ENCODE data around the gene DDIT3. TPM values are rescaled to one million over a fixed set of nuclear protein-coding genes. Genes with fewer than 3 reads are reported as not detected.

The DDIT3 gene
- total RNA-seq, 2 experiments from 2014 or later: 34.4 to 37.2 TPM

- Mint-ChIP-seq H3K4me3 (no peak overlapping the region), H3K36me3 (peaks cover 14% of the 10 kb centered on the region), H3K4me1 (peaks cover 23% of the 10 kb centered on the region), H3K9me3 (no peaks in the 10 kb centered on the region), H3K27ac (no peak overlapping the region), H3K27me3 (no peaks in the 10 kb centered on the region)
- no peak for ATAC-seq (ENCODE audit: low read depth)
- POLR2A ChIA-PET: interaction anchor here (1.0 to 1.2 kb wide), 2 partner anchors 12 to 16 kb away, joined by 3 read pairs; no protein-coding TSS in a partner anchor
- no peak for DNase-seq
Observed at GRCh38 chr12:57527184-57527583, 6.9 kb upstream of the DDIT3 start.

- Mint-ChIP-seq H3K36me3 (peaks cover 14% of the 10 kb centered on the region), H3K27ac (peak overlapping the region; percentile 64)
- POLR2A ChIA-PET: interaction anchor here (1.2 kb wide), 1 partner anchor 12 kb away, joined by 3 read pairs; no protein-coding TSS in a partner anchor
Observed at GRCh38 chr12:57526477-57527126, 6.3 kb upstream of the DDIT3 start.

GRCh38 chr12:57525615-57526383, 5.5 kb upstream of the DDIT3 start:
- H3K36me3 Mint-ChIP-seq: peaks cover 10% of the 10 kb centered on the region
- no peak for DNase-seq
- H3K27me3 Mint-ChIP-seq: no peaks in the 10 kb centered on the region
- H3K4me3 Mint-ChIP-seq: no peak overlapping the region
- no peak overlapping the region for H3K27ac Mint-ChIP-seq
- H3K9me3 Mint-ChIP-seq: no peaks in the 10 kb centered on the region
- ATAC-seq (ENCODE audit: low read depth): no peak
- POLR2A ChIA-PET: interaction anchor here (1.2 kb wide), 1 partner anchor 13 kb away, joined by 3 read pairs; no protein-coding TSS in a partner anchor
- peaks cover 34% of the 10 kb centered on the region for H3K4me1 Mint-ChIP-seq

More at GRCh38 chr12:57526477-57527126, 6.3 kb upstream of the DDIT3 start:
- no peak for ATAC-seq (ENCODE audit: low read depth)
- Mint-ChIP-seq H3K4me3 (no peak overlapping the region), H3K9me3 (no peaks in the 10 kb centered on the region), H3K27me3 (no peaks in the 10 kb centered on the region), H3K4me1 (peaks cover 29% of the 10 kb centered on the region)
- DNase-seq: no peak

GRCh38 chr12:57524814-57525614, 4.7 kb upstream of the DDIT3 start:
- Mint-ChIP-seq H3K9me3 (no peaks in the 10 kb centered on the region), H3K27me3 (no peaks in the 10 kb centered on the region), H3K4me3 (peak overlapping the region; percentile 97), H3K27ac (peak overlapping the region; percentile 95), H3K4me1 (peaks cover 34% of the 10 kb centered on the region), H3K36me3 (peaks cover 11% of the 10 kb centered on the region)
- no peak for ATAC-seq (ENCODE audit: low read depth)
- POLR2A ChIA-PET: interaction anchor here (0.9 to 2.6 kb wide), 7 partner anchors 9 to 216 kb away, joined by 3 to 11 read pairs (median 4); partner anchors contain the start of genes ARHGAP9 and GLI1
- no peak for DNase-seq

- H3K27me3 Mint-ChIP-seq: no peaks in the 10 kb centered on the region
- H3K9me3 Mint-ChIP-seq: no peaks in the 10 kb centered on the region
- POLR2A ChIA-PET: interaction anchor here (0.7 to 2.6 kb wide), 9 partner anchors 10 to 217 kb away, joined by 3 to 11 read pairs (median 4); partner anchors contain the start of genes ARHGAP9, DCTN2 and GLI1
- ATAC-seq (ENCODE audit: low read depth) (no peak), DNase-seq (no peak)
- peak overlapping the region; percentile 97 for H3K4me3 Mint-ChIP-seq
- H3K27ac Mint-ChIP-seq: peak overlapping the region; percentile 95
- peaks cover 39% of the 10 kb centered on the region for H3K4me1 Mint-ChIP-seq
- H3K36me3 Mint-ChIP-seq: peaks cover 15% of the 10 kb centered on the region
Observed at GRCh38 chr12:57523706-57524614, 3.6 kb upstream of the DDIT3 start.

- POLR2A ChIA-PET: interaction anchor here (1.2 to 2.6 kb wide), 3 partner anchors 24 to 64 kb away, joined by 5 to 11 read pairs (median 6); partner anchors contain the start of genes DCTN2 and GLI1
- Mint-ChIP-seq H3K27ac (peak overlapping the region; percentile 95), H3K36me3 (peaks cover 21% of the 10 kb centered on the region)
Observed at GRCh38 chr12:57522887-57523705, 2.8 kb upstream of the DDIT3 start.

GRCh38 chr12:57522011-57522886, 1.9 kb upstream of the DDIT3 start, which contains the start of gene MBD6:
Gene MBD6, plus strand, starts transcription at chr12:57522824. Its CDS starts 1,480 bp downstream, at chr12:57524304.
- ATAC-seq (ENCODE audit: low read depth) (peak; percentile 52), DNase-seq (peak; percentile 97)
- H3K27me3 Mint-ChIP-seq: no peaks in the 10 kb centered on the region
- H3K9me3 Mint-ChIP-seq: no peaks in the 10 kb centered on the region
- peak within 1 kb of the TSS; percentile 100 for H3K27ac Mint-ChIP-seq
- H3K36me3 Mint-ChIP-seq: peaks cover 22% of the 10 kb centered on the region
- POLR2A ChIA-PET: interaction anchor here (2.6 kb wide), 1 partner anchor 45 kb away, joined by 11 read pairs; no protein-coding TSS in a partner anchor
- H3K4me1 Mint-ChIP-seq: peaks cover 51% of the 10 kb centered on the region
- H3K4me3 Mint-ChIP-seq: peak within 1 kb of the TSS; percentile 97

More at GRCh38 chr12:57522887-57523705, 2.8 kb upstream of the DDIT3 start:
- Mint-ChIP-seq H3K9me3 (no peaks in the 10 kb centered on the region), H3K4me1 (peaks cover 46% of the 10 kb centered on the region), H3K27me3 (no peaks in the 10 kb centered on the region), H3K4me3 (peak overlapping the region; percentile 97)
- ATAC-seq (ENCODE audit: low read depth): no peak
- no peak for DNase-seq

- H3K4me1 Mint-ChIP-seq: peaks cover 54% of the 10 kb centered on the region
- peak; percentile 55 for DNase-seq
- H3K27ac Mint-ChIP-seq: peak overlapping the region; percentile 100
- H3K9me3 Mint-ChIP-seq: no peaks in the 10 kb centered on the region
- no peaks in the 10 kb centered on the region for H3K27me3 Mint-ChIP-seq
- H3K4me3 Mint-ChIP-seq: peak overlapping the region; percentile 96
- ATAC-seq (ENCODE audit: low read depth): no peak
- peaks cover 27% of the 10 kb centered on the region for H3K36me3 Mint-ChIP-seq
- POLR2A ChIA-PET: interaction anchor here (0.7 to 4.9 kb wide), 7 partner anchors 15 to 220 kb away, joined by 3 to 94 read pairs (median 10); partner anchors contain the start of genes ARHGAP9 and DCTN2
Observed at GRCh38 chr12:57521525-57522010, 1.3 kb upstream of the DDIT3 start.

GRCh38 chr12:57519796-57520052, 590 bp downstream of the DDIT3 start:
- Mint-ChIP-seq H3K4me1 (peaks cover 50% of the 10 kb centered on the region), H3K27ac (peak overlapping the region; percentile 100)

GRCh38 chr12:57518920-57519795, 1.2 kb downstream of the DDIT3 start:
- DNase-seq (no peak), ATAC-seq (ENCODE audit: low read depth) (no peak)
- peak overlapping the region; percentile 96 for H3K4me3 Mint-ChIP-seq
- POLR2A ChIA-PET: interaction anchor here (0.5 to 4.9 kb wide), 14 partner anchors 9 to 850 kb away, joined by 3 to 94 read pairs (median 5); partner anchors contain the start of genes ARHGAP9, DCTN2, GLI1 and MARS1
- H3K27me3 Mint-ChIP-seq: no peaks in the 10 kb centered on the region
- H3K9me3 Mint-ChIP-seq: no peaks in the 10 kb centered on the region
- H3K27ac Mint-ChIP-seq: peak overlapping the region; percentile 100
- peaks cover 47% of the 10 kb centered on the region for H3K4me1 Mint-ChIP-seq
- peaks cover 34% of the 10 kb centered on the region for H3K36me3 Mint-ChIP-seq

More at GRCh38 chr12:57519796-57520052, 590 bp downstream of the DDIT3 start:
- ATAC-seq (ENCODE audit: low read depth) (no peak), DNase-seq (no peak)
- Mint-ChIP-seq H3K36me3 (peaks cover 32% of the 10 kb centered on the region), H3K4me3 (peak overlapping the region; percentile 96), H3K9me3 (no peaks in the 10 kb centered on the region), H3K27me3 (no peaks in the 10 kb centered on the region)
- POLR2A ChIA-PET: interaction anchor here (0.5 to 4.9 kb wide), 17 partner anchors 9 to 851 kb away, joined by 3 to 94 read pairs (median 5); partner anchors contain the start of genes ARHGAP9, DCTN2, INHBE and MARS1
